Trophoblast cell (in vitro differentiated cells and primary cell): ENCODE results near the gene MN1.

Source experiments
- DNase-seq, 2 donors: peaks; one replicate each; pipeline ENCODE4 v3.0.0-alpha.2; 2016
- H2AFZ ChIP-seq: 2 replicates; pipeline ENCODE4 v1.6.1; 2013; ENCODE audit warnings: low read length, moderate library complexity, mild to moderate bottlenecking; ENCODE audit not compliant: insufficient read depth, poor library complexity
- H2AK5ac ChIP-seq: 2 replicates; pipeline ENCODE4 v1.6.1; 2013; ENCODE audit warnings: mild to moderate bottlenecking, low read length
- H2BK120ac ChIP-seq: 2 replicates; pipeline ENCODE4 v1.6.1; 2013; ENCODE audit warnings: low read length, mild to moderate bottlenecking, moderate library complexity; ENCODE audit not compliant: insufficient read depth, poor library complexity
- H2BK12ac ChIP-seq: 2 replicates; pipeline ENCODE4 v1.6.1; 2013; ENCODE audit warnings: mild to moderate bottlenecking, low read length, moderate library complexity
- H2BK5ac ChIP-seq: 2 replicates; pipeline ENCODE4 v1.6.1; 2013; ENCODE audit warnings: low read length, low read depth, moderate library complexity, mild to moderate bottlenecking; ENCODE audit not compliant: poor library complexity
- H3K14ac ChIP-seq: 2 replicates; pipeline ENCODE4 v1.6.1; 2013; ENCODE audit warnings: mild to moderate bottlenecking, low read length
- H3K18ac ChIP-seq: 2 replicates; pipeline ENCODE4 v1.6.1; 2013; ENCODE audit warnings: mild to moderate bottlenecking, low read length
- H3K23ac ChIP-seq: 2 replicates; pipeline ENCODE4 v1.6.1; 2013; ENCODE audit warnings: low read length
- H3K27ac ChIP-seq: 2 replicates; pipeline ENCODE4 v1.5.1; 2013; ENCODE audit warnings: low read depth, mild to moderate bottlenecking, inconsistent platforms, low read length, moderate library complexity
- H3K27me3 ChIP-seq: 2 replicates; pipeline ENCODE4 v1.6.1; 2013; ENCODE audit warnings: inconsistent platforms, mild to moderate bottlenecking, low read length, moderate library complexity; ENCODE audit not compliant: insufficient read depth
- H3K36me3 ChIP-seq, 2 experiments: 1 replicate in 1 of 2; 2 replicates in 1 of 2; pipeline ENCODE4 v1.6.1; 2013; ENCODE audit warnings: low read length in 2 of 2, mild to moderate bottlenecking in 2 of 2, moderate library complexity in 1 of 2; ENCODE audit not compliant: insufficient read depth in 2 of 2, control insufficient read depth in 1 of 2
- H3K4ac ChIP-seq: 2 replicates; pipeline ENCODE4 v1.6.1; 2013; ENCODE audit warnings: low read depth, mild to moderate bottlenecking, low read length, moderate library complexity
- H3K4me1 ChIP-seq, 2 experiments: 1 replicate in 1 of 2; 2 replicates in 1 of 2; pipeline ENCODE4 v1.6.1; 2013; ENCODE audit warnings: low read length in 2 of 2, mild to moderate bottlenecking in 2 of 2, moderate library complexity in 1 of 2; ENCODE audit not compliant: insufficient read depth in 2 of 2, control insufficient read depth in 1 of 2
- H3K4me2 ChIP-seq: 2 replicates; pipeline ENCODE4 v1.6.1; 2013; ENCODE audit warnings: inconsistent platforms, mild to moderate bottlenecking, low read length, moderate library complexity
- H3K4me3 ChIP-seq: 2 replicates; pipeline ENCODE4 v1.5.1; 2013; ENCODE audit warnings: mild to moderate bottlenecking, low read depth, low read length, inconsistent platforms
- H3K79me1 ChIP-seq: one replicate; pipeline ENCODE4 v1.6.1; 2013; ENCODE audit warnings: low read length
- H3K79me2 ChIP-seq: 2 replicates; pipeline ENCODE4 v1.6.1; 2013; ENCODE audit warnings: low read length, mild to moderate bottlenecking; ENCODE audit not compliant: control insufficient read depth, insufficient read depth, poor library complexity
- H3K9ac ChIP-seq: 2 replicates; pipeline ENCODE4 v1.6.1; 2013; ENCODE audit warnings: mild to moderate bottlenecking, low read length
- H3K9me3 ChIP-seq: 2 replicates; pipeline ENCODE4 v1.6.1; 2013; ENCODE audit warnings: low read depth, mild to moderate bottlenecking, control low read depth, inconsistent platforms, low read length; ENCODE audit not compliant: insufficient read depth
- H4K12ac ChIP-seq: 2 replicates; pipeline ENCODE4 v1.6.1; 2013; ENCODE audit warnings: low read depth, mild to moderate bottlenecking, low read length, moderate library complexity
- H4K8ac ChIP-seq: 2 replicates; pipeline ENCODE4 v1.6.1; 2013; ENCODE audit warnings: low read depth, mild to moderate bottlenecking, low read length, moderate library complexity
- H4K91ac ChIP-seq: one replicate; pipeline ENCODE4 v1.6.1; 2013; ENCODE audit warnings: low read depth, mild to moderate bottlenecking, low read length, moderate library complexity
- WGBS: extraction: QIAGEN DNeasy Blood & Tissue Kit; methylation state at CpG from one replicate; pipeline ENCODE4 v1.1.7; 2013; ENCODE audit warnings: missing lambda C conversion rate; ENCODE audit not compliant: insufficient read length, insufficient coverage; ENCODE audit errors: extremely low coverage; 5-methylcytosine and 5-hydroxymethylcytosine counted together

Gene MN1

DNA sequence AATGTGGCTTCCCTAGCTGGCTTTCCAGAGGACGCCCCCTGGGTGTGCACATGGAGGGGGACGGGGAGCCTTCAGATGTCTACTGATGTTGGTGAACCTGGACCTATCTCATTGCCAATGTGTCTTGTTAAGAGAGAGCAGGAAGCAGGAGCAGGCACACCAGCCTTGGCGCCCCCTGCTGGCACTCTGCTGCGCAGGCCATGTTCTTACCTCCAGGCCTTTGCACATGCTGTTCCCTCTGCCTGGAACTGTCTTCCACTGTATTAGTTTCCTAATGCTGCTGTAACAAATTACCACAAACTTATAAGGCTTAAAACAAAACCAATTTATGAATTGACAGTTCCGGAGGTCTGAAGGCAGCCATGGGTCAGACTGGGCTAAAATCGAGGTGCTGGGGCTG, 23.6 kb upstream of the MN1 start:
- no peaks in the 10 kb centered on the region for H3K79me1 ChIP-seq
- no peak overlapping the region for H2BK5ac ChIP-seq
- H3K9ac ChIP-seq, result no peak overlapping the region
- no peak overlapping the region for H2AK5ac ChIP-seq
- no peak overlapping the region for H4K91ac ChIP-seq
- no peak overlapping the region for H3K4ac ChIP-seq
- no peak overlapping the region for H3K18ac ChIP-seq
- H3K4me3 ChIP-seq, result no peak overlapping the region
- H3K36me3 ChIP-seq, result no peaks in the 10 kb centered on the region
- no peak overlapping the region for H3K14ac ChIP-seq
- H3K23ac ChIP-seq, result no peak overlapping the region
- DNase-seq, result no peak
- H4K12ac ChIP-seq, result no peak overlapping the region
- H3K27ac ChIP-seq, result no peak overlapping the region
- no peaks in the 10 kb centered on the region for H3K27me3 ChIP-seq
- peaks cover 0 to 2% of the 10 kb centered on the region in 2 experiments for H3K4me1 ChIP-seq
- H3K9me3 ChIP-seq, result peaks cover 5% of the 10 kb centered on the region
- no peaks in the 10 kb centered on the region for H3K79me2 ChIP-seq
- H2AFZ ChIP-seq, result no peak overlapping the region
- H3K4me2 ChIP-seq, result no peak overlapping the region
- H4K8ac ChIP-seq, result no peak overlapping the region
- H2BK12ac ChIP-seq, result no peak overlapping the region
- no peak overlapping the region for H2BK120ac ChIP-seq
- WGBS, result no CpG with 5 or more reads among the region's 6 CpGs

- Histone ChIP-seq H3K36me3 (no peaks in the 10 kb centered on the region), H3K4me1 (no peaks in the 10 kb centered on the region), H3K4ac (no peak overlapping the region), H3K18ac (no peak overlapping the region), H3K79me1 (no peaks in the 10 kb centered on the region), H3K9me3 (peaks cover 7% of the 10 kb centered on the region), H2AK5ac (no peak overlapping the region), H3K27ac (no peak overlapping the region), H3K79me2 (no peaks in the 10 kb centered on the region), H3K9ac (no peak overlapping the region), H4K12ac (no peak overlapping the region), H3K4me3 (no peak overlapping the region), H2BK12ac (no peak overlapping the region), H3K27me3 (no peaks in the 10 kb centered on the region), H3K23ac (no peak overlapping the region), H2BK120ac (no peak overlapping the region), H4K8ac (no peak overlapping the region), H2BK5ac (no peak overlapping the region), H4K91ac (no peak overlapping the region), H3K14ac (no peak overlapping the region), H3K4me2 (no peak overlapping the region), H2AFZ (no peak overlapping the region)
- DNase-seq, result no peak
- WGBS, result no CpG with 5 or more reads among the region's 1 CpG
These were observed 21.7 kb upstream of the MN1 start for GRCh38 chr22:27823221-27823620.

DNA sequence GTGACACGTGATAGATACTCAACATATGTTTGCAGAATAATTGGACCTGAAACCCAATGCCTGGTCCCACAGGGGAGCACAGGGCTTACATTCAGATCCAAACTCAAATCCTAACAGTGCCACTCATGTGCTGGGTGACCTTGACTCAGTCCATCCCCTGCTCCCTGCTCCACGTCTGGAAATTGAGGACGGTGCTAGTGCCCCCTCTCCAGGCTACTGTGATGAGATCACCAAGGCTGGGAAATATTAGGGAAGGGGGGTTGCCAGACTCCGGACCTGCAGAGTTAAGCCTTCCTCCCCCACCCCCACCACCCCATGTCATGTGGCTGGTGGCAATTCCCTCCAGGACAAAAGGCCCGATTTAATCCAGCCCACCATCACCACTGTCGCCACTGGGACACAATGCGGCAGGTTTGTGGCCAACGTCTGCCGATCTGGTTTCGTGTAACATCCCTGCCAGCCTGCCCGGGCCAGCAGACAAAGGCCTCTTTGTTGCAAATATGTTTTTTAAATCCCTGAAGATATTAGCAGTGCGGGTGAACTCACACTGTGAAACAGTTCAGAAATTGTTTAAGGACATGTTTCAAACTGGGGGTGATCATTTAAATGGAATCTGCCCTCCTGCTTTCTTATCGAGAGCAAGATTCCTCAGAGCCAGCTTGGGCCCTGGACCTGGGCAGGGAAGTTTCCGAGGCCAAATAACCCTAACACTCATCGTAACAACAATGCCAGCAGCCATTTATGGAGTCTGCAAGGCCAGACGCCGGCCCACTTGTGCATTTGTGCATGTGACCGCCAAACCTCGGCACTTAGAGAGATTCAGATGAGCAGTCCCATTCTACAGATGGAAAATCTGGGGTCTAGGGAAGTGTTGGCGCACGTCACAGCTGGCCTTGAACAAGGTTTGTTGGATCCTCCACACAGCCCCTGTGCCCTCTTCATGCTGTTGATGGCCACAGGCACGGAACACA, 19.6 kb upstream of the MN1 start:
- no peak for DNase-seq
- Histone ChIP-seq H3K4me1 (no peaks in the 10 kb centered on the region), H2BK12ac (no peak overlapping the region), H3K23ac (no peak overlapping the region), H2BK5ac (no peak overlapping the region), H4K8ac (no peak overlapping the region), H3K4me2 (no peak overlapping the region), H3K4ac (no peak overlapping the region), H3K9me3 (peaks cover 7% of the 10 kb centered on the region), H2BK120ac (no peak overlapping the region), H3K27me3 (no peaks in the 10 kb centered on the region), H2AFZ (no peak overlapping the region), H3K14ac (no peak overlapping the region), H3K79me2 (no peaks in the 10 kb centered on the region), H4K91ac (no peak overlapping the region), H3K79me1 (no peaks in the 10 kb centered on the region), H3K9ac (no peak overlapping the region), H2AK5ac (no peak overlapping the region), H3K18ac (no peak overlapping the region), H3K27ac (no peak overlapping the region), H3K36me3 (no peaks in the 10 kb centered on the region), H4K12ac (no peak overlapping the region), H3K4me3 (no peak overlapping the region)
- WGBS, result no CpG with 5 or more reads among the region's 22 CpGs

GRCh38 chr22:27816552-27816951, 15.0 kb upstream of the MN1 start:
- no peak overlapping the region for H3K27ac ChIP-seq
- no peak for DNase-seq
- H4K8ac ChIP-seq, result no peak overlapping the region
- H3K4me3 ChIP-seq, result no peak overlapping the region
- H3K79me2 ChIP-seq, result no peaks in the 10 kb centered on the region
- H2AK5ac ChIP-seq, result no peak overlapping the region
- H3K36me3 ChIP-seq, result no peaks in the 10 kb centered on the region
- no peak overlapping the region for H4K12ac ChIP-seq
- H3K27me3 ChIP-seq, result no peaks in the 10 kb centered on the region
- no CpG with 5 or more reads among the region's 3 CpGs for WGBS
- no peak overlapping the region for H2BK120ac ChIP-seq
- H2BK5ac ChIP-seq, result no peak overlapping the region
- no peak overlapping the region for H3K14ac ChIP-seq
- no peak overlapping the region for H3K9ac ChIP-seq
- H3K4me2 ChIP-seq, result no peak overlapping the region
- H2BK12ac ChIP-seq, result no peak overlapping the region
- H3K23ac ChIP-seq, result no peak overlapping the region
- H3K9me3 ChIP-seq, result peaks cover 2% of the 10 kb centered on the region
- no peaks in the 10 kb centered on the region for H3K79me1 ChIP-seq
- no peaks in the 10 kb centered on the region for H3K4me1 ChIP-seq
- H3K18ac ChIP-seq, result no peak overlapping the region
- H2AFZ ChIP-seq, result no peak overlapping the region
- H4K91ac ChIP-seq, result no peak overlapping the region
- H3K4ac ChIP-seq, result no peak overlapping the region
